K562 (cell line): ENCODE measurements around the gene TIMM50. TPM values are rescaled to one million over a fixed set of nuclear protein-coding genes. Genes with fewer than 3 reads are reported as not detected.

Experiments used
- ELF4 ChIP-seq: fragments of 450-650 bp; formaldehyde crosslinking; IDR thresholded peaks from 2 replicates; pipeline ENCODE4 v1.4.0; 2022; ENCODE audit warnings: missing genetic modification characterization
- FOXJ3 ChIP-seq: sonication (generic); formaldehyde crosslinking; IDR thresholded peaks from 2 replicates; pipeline ENCODE4 v1.4.0; 2020; ENCODE audit warnings: mild to moderate bottlenecking, missing genetic modification reagents
- FOXK1 ChIP-seq: sonication (generic); formaldehyde crosslinking; IDR thresholded peaks from 2 replicates; pipeline ENCODE4 v1.8.0; 2022; ENCODE audit warnings: missing genetic modification reagents, mild to moderate bottlenecking, borderline replicate concordance
- JUN ChIP-seq, 2 experiments: sonication (generic) in 1 of 2; formaldehyde crosslinking in 1 of 2; IDR thresholded peaks; 2 replicates each; pipeline versions ENCODE4 v1.6.1 to v1.8.0; 2012 to 2022; ENCODE audit warnings: borderline replicate concordance in 2 of 2, mild to moderate bottlenecking in 2 of 2, improper control_type of control experiment in 1 of 2, low read depth in 1 of 2, low read length in 1 of 2, missing genetic modification reagents in 1 of 2
- KLF16 ChIP-seq: IDR thresholded peaks from 2 replicates; pipeline ENCODE4 v1.6.1; 2016; ENCODE audit warnings: antibody characterized with exemption
- MLX ChIP-seq, 2 experiments: fragments of 450-650 bp in 1 of 2; sonication (generic) in 1 of 2; formaldehyde crosslinking; conservative IDR thresholded peaks; 2 replicates each; pipeline versions ENCODE4 v1.4.0 to v1.8.1; 2020 to 2022; ENCODE audit warnings: mild to moderate bottlenecking in 1 of 2, missing genetic modification reagents in 1 of 2
- MYC ChIP-seq, 2 experiments: fragments of 250-450 bp in 1 of 2; sonication (Bioruptor Pico) in 1 of 2; IDR thresholded peaks; 2 replicates each; pipeline versions ENCODE4 v1.5.1 to v1.6.1; 2012 to 2021; ENCODE audit warnings: low read depth in 2 of 2, borderline replicate concordance in 1 of 2, improper control_type of control experiment in 1 of 2, low read length in 1 of 2, mild to moderate bottlenecking in 1 of 2, moderate library complexity in 1 of 2
- NFYB ChIP-seq: IDR thresholded peaks from 2 replicates; pipeline ENCODE4 v1.6.1; 2011; ENCODE audit warnings: mild to moderate bottlenecking, moderate library complexity; ENCODE audit not compliant: insufficient read length; ENCODE audit errors: extremely low read depth
- POLR2A ChIP-seq: fragments of 450-650 bp; conservative IDR thresholded peaks from 2 replicates; pipeline ENCODE4 v1.6.1; 2016
- POLR3G ChIP-seq: IDR thresholded peaks from 2 replicates; pipeline ENCODE4 v1.6.1; 2011; ENCODE audit not compliant: insufficient read length, insufficient replicate concordance; ENCODE audit errors: extremely low read depth
- TAL1 ChIP-seq: fragments of 450-650 bp; IDR thresholded peaks from 2 replicates; pipeline ENCODE4 v1.6.1; 2016; ENCODE audit warnings: mild to moderate bottlenecking
- ZBED1 ChIP-seq: IDR thresholded peaks from 2 replicates; pipeline ENCODE4 v1.6.1; 2014
- ZBTB1 ChIP-seq: sonication (generic); formaldehyde crosslinking; IDR thresholded peaks from 2 replicates; pipeline ENCODE4 v1.8.1; 2023; ENCODE audit warnings: missing genetic modification reagents, low read depth, mild to moderate bottlenecking, borderline replicate concordance
- ZNF121 ChIP-seq: sonication (generic); formaldehyde crosslinking; conservative IDR thresholded peaks from 2 replicates; pipeline ENCODE4 v1.8.0; 2022; ENCODE audit warnings: missing genetic modification reagents
- ZNF124 ChIP-seq: sonication (generic); formaldehyde crosslinking; IDR thresholded peaks from 2 replicates; pipeline ENCODE4 v1.8.1; 2022; ENCODE audit warnings: missing genetic modification reagents
- ZNF263 ChIP-seq: sonication (generic); formaldehyde crosslinking; IDR thresholded peaks from 2 replicates; pipeline ENCODE4 v1.8.0; 2022; ENCODE audit warnings: mild to moderate bottlenecking, missing genetic modification reagents, borderline replicate concordance
- ZNF282 ChIP-seq: sonication (generic); formaldehyde crosslinking; IDR thresholded peaks from 2 replicates; pipeline ENCODE4 v1.8.1; 2023; ENCODE audit warnings: missing genetic modification reagents
- ZNF431 ChIP-seq: sonication (generic); formaldehyde crosslinking; IDR thresholded peaks from 2 replicates; pipeline ENCODE4 v1.8.0; 2022; ENCODE audit warnings: mild to moderate bottlenecking, missing genetic modification reagents
- polyA plus RNA-seq, 8 experiments: library from polyadenylated mRNA; depleted of rRNA in 4 of 8; stranded (reverse) in 5 of 8; unstranded in 3 of 8; fragments of >200 nt; fragmentation: Nextera tagmentation in 2 of 8; fragmentation: Illumina TruSeq in 1 of 8; extraction: Ambion mirVana in 2 of 8; extraction: Trizol in 1 of 8; gene quantifications; 2 replicates each; pipeline versions ENCODE4 v1.2.1 to v1.2.3, GENCODE V29; 2011 to 2014; ENCODE audit warnings: inconsistent platforms in 1 of 8, missing spikeins in 1 of 8
- total RNA-seq, 7 experiments: library from RNA; depleted of rRNA in 6 of 7; stranded (reverse); fragments of >200 nt in 6 of 7; fragmentation: Illumina TruSeq in 2 of 7; extraction: Trizol in 2 of 7; gene quantifications; 2 replicates each; pipeline versions ENCODE4 v1.2.1 to v1.2.3, GENCODE V29; 2011 to 2021; ENCODE audit warnings: low replicate concordance in 1 of 7
- TF ChIP-seq, protein P1 (sequence below): fragments of 450-650 bp; IDR thresholded peaks from 2 replicates; pipeline ENCODE4 v1.6.1; 2017; ENCODE audit warnings: antibody characterized with exemption
- TF ChIP-seq, protein P2 (sequence below): fragments of 250-450 bp; sonication (Bioruptor Pico); IDR thresholded peaks from 2 replicates; pipeline ENCODE4 v1.4.0; 2020; ENCODE audit warnings: borderline replicate concordance

TIMM50 gene
- total and polyA plus RNA-seq, 9 of the 15 experiments (the other 6 are each of a cell fraction or from before 2014, with no cell fraction given), result 28.3 to 221 (median 170) TPM

DNA sequence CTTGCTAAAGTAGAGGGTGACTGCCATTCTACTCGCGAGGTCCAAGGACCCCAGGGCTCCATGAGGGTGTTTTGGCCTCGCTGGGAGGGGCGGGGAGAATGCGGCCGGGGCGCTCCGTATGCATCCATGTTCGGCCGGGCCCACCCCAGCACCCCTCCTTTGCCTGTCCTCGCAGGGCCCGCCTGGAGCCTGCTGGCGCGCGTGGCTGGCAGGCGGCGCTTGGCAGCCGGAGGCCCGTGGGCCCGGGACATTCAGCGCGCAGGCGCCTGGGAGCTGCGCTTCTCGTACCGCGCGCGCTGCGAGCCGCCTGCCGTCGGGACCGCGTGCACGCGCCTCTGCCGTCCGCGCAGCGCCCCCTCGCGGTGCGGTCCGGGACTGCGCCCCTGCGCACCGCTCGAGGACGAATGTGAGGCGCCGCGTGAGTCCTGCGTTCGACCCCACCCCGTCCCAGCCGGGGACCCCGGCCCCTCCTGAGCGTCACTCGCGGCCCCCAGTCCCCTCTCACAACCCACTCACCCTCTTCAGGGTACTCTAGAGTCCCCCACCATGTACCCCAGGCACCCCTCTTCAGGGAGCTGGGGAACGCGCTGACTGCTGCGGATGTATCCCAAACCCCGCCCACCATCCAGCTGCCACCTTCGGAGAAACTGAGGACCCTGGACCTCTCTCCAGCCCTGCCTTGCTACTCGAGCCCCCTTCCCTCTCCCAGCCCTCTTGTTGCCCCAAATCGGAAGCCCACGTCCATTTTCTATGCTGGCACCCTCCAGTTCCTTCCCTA lies 22.2 kb downstream of the TIMM50 start (continued):
- TF ChIP-seq MLX (CRISPR knock-in tag; conservative IDR thresholded peaks at IDR 0.05) (peak in 1 of 2 experiments; percentile 97; a peak in 2 of 4 replicates), ZNF124 (peak; percentile 96), ZNF282 (peak; percentile 99), ZNF121 (CRISPR knock-in tag) (peak; percentile 84), KLF16 (no peak), POLR2A (no peak), POLR3G (no peak), NFYB (no peak), ZNF431 (peak; percentile 99), JUN (IDR thresholded peaks at IDR 0.05; ENCODE audit: borderline replicate concordance, low read depth, low read length) (peak; percentile 67; the same call in 1 of the 2 replicates), JUN (CRISPR knock-in tag; IDR thresholded peaks at IDR 0.05; ENCODE audit: borderline replicate concordance) (peak; percentile 99), MYC (IDR thresholded peaks at IDR 0.05; ENCODE audit: low read depth, low read length) (peak; percentile 91), MYC (CRISPR knock-in tag; IDR thresholded peaks at IDR 0.05; ENCODE audit: borderline replicate concordance, low read depth) (no peak), FOXK1 (peak; percentile 81; the same call in 1 of the 2 replicates), ELF4 (no peak), ZNF263 (peak; percentile 84), TAL1 (no peak), ZBTB1 (CRISPR knock-in tag) (peak; percentile 95), FOXJ3 (no peak), ZBED1 (no peak)
- TF ChIP-seq, protein P1, sequence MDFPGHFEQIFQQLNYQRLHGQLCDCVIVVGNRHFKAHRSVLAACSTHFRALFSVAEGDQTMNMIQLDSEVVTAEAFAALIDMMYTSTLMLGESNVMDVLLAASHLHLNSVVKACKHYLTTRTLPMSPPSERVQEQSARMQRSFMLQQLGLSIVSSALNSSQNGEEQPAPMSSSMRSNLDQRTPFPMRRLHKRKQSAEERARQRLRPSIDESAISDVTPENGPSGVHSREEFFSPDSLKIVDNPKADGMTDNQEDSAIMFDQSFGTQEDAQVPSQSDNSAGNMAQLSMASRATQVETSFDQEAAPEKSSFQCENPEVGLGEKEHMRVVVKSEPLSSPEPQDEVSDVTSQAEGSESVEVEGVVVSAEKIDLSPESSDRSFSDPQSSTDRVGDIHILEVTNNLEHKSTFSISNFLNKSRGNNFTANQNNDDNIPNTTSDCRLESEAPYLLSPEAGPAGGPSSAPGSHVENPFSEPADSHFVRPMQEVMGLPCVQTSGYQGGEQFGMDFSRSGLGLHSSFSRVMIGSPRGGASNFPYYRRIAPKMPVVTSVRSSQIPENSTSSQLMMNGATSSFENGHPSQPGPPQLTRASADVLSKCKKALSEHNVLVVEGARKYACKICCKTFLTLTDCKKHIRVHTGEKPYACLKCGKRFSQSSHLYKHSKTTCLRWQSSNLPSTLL, result no peak
- TF ChIP-seq, protein P2, sequence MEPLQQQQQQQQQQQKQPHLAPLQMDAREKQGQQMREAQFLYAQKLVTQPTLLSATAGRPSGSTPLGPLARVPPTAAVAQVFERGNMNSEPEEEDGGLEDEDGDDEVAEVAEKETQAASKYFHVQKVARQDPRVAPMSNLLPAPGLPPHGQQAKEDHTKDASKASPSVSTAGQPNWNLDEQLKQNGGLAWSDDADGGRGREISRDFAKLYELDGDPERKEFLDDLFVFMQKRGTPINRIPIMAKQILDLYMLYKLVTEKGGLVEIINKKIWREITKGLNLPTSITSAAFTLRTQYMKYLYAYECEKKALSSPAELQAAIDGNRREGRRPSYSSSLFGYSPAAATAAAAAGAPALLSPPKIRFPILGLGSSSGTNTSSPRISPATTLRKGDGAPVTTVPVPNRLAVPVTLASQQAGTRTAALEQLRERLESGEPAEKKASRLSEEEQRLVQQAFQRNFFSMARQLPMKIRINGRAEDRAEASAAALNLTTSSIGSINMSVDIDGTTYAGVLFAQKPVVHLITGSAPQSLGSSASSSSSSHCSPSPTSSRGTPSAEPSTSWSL (CRISPR knock-in tag), result no peak
